CD4-positive, alpha-beta T cell treated with Interleukin-4 for 4 hours (primary cell): ENCODE results near the gene UBAC2.

Source experiments
- DNase-seq: peaks from one replicate; pipeline ENCODE4 v3.0.0-alpha.2; 2020

Gene UBAC2

GRCh38 chr13:99200432-99201167 lies at the start of gene UBAC2:
UBAC2 (plus strand) TSS chr13:99200854; CDS start chr13:99200909, 55 bp downstream.
- peak; percentile 95 for DNase-seq

- no peak for DNase-seq
Measured at GRCh38 chr13:99151516-99151915, 49.1 kb upstream of the UBAC2 start.

GRCh38 chr13:99153219-99153618 lies 47.4 kb upstream of the UBAC2 start:
- no peak for DNase-seq

- DNase-seq, result no peak
Measured at GRCh38 chr13:99154064-99154463, 46.6 kb upstream of the UBAC2 start.

GRCh38 chr13:99155821-99156220 lies 44.8 kb upstream of the UBAC2 start:
- no peak for DNase-seq

- no peak for DNase-seq
Measured at GRCh38 chr13:99157046-99157445, 43.6 kb upstream of the UBAC2 start.

GRCh38 chr13:99158846-99159245 lies 41.8 kb upstream of the UBAC2 start:
- DNase-seq, result no peak

- DNase-seq, result no peak
Measured at GRCh38 chr13:99159331-99160061, 41.2 kb upstream of the UBAC2 start.

GRCh38 chr13:99160415-99160814 lies 40.2 kb upstream of the UBAC2 start:
- DNase-seq, result no peak

GRCh38 chr13:99161512-99161911 lies 39.1 kb upstream of the UBAC2 start:
- no peak for DNase-seq

- no peak for DNase-seq
Measured at GRCh38 chr13:99162567-99163361, 37.9 kb upstream of the UBAC2 start.

GRCh38 chr13:99164226-99164625 lies 36.4 kb upstream of the UBAC2 start:
- DNase-seq, result no peak

- no peak for DNase-seq
Measured at GRCh38 chr13:99165753-99166587, 34.7 kb upstream of the UBAC2 start.

- DNase-seq, result no peak
Measured at GRCh38 chr13:99172951-99173350, 27.7 kb upstream of the UBAC2 start.

GRCh38 chr13:99173606-99174005 lies 27.0 kb upstream of the UBAC2 start:
- DNase-seq, result no peak

GRCh38 chr13:99174533-99175100 lies 26.0 kb upstream of the UBAC2 start:
- DNase-seq, result no peak

- peak; percentile 76 for DNase-seq
Measured at GRCh38 chr13:99176309-99177276, 24.1 kb upstream of the UBAC2 start.

- peak; percentile 35 for DNase-seq
Measured at GRCh38 chr13:99178636-99179035, 22.0 kb upstream of the UBAC2 start.

- no peak for DNase-seq
Measured at GRCh38 chr13:99179460-99179859, 21.2 kb upstream of the UBAC2 start.

- DNase-seq, result no peak
Measured at GRCh38 chr13:99182439-99182838, 18.2 kb upstream of the UBAC2 start.

GRCh38 chr13:99185606-99186005 lies 15.0 kb upstream of the UBAC2 start:
- no peak for DNase-seq
